GM18870 (cell line): ENCODE data around the gene ST3GAL5.

Experiments
- ATAC-seq: cut with Tn5 transposase; IDR thresholded peaks from one replicate; pipeline ENCODE4 v1.9.1; 2021; ENCODE audit warnings: moderate library complexity; ENCODE audit not compliant: unreplicated experiment

ST3GAL5 gene

DNA sequence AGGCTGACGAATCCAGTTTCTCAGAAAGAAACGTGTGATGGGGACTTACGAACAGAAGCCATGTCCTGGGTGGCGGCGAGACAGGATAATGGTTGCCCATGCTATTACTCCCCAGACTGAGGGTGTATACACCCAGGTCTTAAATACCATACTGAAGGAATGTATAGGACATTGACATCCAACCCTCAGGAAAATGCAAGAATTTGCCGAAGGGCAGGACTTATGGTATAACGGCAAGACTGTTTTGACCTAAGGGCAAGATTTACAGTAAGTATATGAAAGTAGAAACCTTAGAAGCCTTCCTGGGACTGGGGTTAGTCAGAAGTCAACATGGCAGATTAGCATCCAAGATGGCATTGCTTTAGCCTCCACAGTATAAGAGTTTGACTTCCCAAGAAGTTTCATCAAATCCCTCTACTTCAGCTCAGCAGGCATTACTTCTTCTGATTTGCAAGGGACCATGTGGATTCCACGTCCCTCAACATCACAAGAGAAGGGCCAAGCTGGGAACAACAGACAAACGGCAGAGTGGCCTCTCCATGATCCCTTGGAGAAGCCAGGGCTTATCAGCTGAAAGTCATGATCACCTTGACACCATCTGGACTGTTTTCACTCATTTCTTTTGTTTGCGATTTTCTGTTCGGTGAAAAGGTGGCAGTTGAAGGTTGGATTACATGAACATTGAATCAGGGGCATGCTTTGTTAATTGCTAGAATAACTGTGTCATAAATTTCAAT lies 21.1 kb downstream of the ST3GAL5 start:
- ATAC-seq, result no peak

DNA sequence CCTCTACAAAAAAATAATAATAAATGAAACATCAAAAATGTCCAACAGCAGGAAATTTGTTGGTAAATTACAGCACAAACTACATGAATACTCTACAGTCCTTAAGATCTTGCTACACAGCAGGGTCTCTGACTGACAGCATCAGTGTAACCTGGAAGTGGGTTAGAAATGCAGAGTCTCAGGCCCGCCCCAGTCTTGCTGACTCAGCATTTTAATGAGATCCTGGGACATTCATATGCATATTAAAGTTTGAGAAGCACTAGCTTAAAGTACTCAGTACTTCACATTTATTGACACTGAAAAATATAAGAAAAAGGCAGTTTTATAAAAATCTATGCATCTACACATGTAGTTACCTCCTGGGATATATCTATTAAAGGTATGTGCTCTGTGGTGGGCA lies 21.7 kb downstream of the ST3GAL5 start:
- no peak for ATAC-seq

- no peak for ATAC-seq
Measured at GRCh38 chr2:85866165-85866659, 22.6 kb downstream of the ST3GAL5 start.

DNA sequence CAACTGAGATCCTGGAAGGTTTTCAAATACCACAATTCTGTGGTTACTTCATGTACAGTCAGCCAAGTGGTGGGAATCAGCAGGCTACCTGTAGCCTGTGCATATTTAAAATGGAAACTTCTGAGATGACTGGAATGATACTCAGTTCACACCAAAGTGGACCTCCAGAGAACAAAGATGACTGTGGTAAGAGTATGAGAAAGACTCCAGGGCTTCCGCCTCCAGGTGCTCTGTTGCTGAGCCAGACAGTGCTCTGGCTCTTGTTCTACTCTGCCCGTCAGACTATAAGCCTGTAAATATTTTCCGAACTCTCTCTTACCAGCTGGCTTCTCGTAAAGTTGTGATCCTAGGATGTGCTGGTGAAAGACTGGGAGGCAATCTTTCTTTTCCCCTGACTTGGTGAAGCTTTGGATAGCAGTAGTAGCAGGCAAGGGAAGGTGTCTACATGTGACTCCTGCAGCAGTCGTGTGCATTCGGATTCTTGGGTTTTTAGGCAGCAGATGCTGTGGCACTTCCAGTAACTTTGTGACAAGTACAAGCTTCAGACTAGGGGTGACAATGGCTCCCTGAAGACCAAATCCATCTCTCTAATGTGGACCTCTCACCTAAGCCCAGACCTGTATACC lies 23.1 kb downstream of the ST3GAL5 start:
- ATAC-seq, result peak; percentile 71

- ATAC-seq, result no peak
Measured at GRCh38 chr2:85864654-85865053, 24.1 kb downstream of the ST3GAL5 start.

DNA sequence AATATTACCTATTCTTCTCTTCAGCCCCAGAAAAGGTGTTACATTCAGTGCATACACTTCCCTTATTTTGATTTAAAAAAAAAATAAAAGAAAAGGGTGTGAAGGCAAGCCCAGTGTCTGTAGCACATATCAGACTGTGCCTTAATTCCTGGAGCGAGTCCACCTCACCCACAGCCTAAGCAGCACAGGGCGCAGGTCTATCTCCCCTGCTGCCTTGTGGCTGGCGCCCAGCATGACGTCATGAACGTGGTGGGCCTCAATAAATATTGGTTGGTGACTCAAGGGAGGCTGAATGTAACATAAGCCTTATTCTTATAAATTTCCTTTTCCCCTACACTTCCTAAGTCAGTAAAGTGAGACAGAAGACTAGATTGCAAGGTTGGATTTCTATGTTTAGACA lies 26.4 kb downstream of the ST3GAL5 start:
- ATAC-seq, result no peak

- no peak for ATAC-seq
Measured at GRCh38 chr2:85861650-85862049, 27.1 kb downstream of the ST3GAL5 start.

DNA sequence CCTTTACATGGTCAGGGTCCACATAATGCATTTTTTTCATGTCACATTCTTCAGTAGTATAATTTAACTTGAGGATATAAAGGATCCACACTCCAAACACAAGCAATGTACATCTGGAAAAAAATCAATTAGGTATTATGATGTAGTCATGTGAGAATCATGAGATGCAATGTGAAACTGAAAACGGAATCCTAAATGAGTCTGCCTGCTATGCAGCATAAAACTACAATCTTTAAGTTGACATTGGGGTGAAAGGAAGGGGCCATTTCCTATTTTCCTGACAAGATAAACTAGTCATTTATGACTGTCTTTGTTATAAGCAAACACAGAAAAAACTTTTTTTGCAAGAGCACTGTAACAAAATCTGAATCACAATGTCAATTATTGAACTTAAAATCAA lies 27.6 kb downstream of the ST3GAL5 start:
- no peak for ATAC-seq

DNA sequence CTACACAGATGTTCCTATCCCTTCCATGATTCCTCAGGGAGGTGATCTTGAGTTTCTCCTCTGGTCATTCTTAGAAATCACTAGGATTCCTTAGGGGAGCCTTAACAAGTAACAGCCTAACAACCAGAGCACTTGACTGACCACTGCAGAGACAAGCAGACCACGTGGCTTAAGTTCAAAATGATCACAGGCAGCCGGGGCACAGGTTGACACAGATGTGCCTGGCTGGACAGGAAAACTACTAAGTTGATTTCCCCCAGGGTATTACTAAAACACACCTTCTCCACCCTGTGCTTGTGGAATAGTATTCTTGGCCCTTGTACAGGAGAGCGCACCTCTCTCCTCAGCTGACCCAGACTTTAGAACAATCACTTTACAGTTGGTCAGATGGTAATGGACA lies 29.9 kb downstream of the ST3GAL5 start:
- ATAC-seq, result no peak

GRCh38 chr2:85854897-85855296 lies 33.9 kb downstream of the ST3GAL5 start:
- no peak for ATAC-seq

DNA sequence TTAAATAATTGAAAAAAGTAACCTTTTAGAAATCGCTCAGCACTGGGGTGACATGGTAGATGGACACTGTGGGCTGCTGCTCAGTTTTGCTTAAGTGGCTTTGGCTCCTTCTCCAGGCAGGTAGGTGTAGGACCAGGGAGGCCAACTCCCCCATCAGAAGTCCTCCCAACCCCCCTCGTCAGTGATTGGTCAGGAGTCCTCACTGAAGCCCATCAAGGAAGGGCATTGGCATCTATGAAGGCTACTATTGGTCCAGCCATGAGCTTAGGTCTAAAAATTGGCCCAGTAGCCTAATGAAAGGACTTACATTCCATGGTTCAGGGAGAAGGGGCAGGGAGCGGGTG lies 34.7 kb downstream of the ST3GAL5 start:
- ATAC-seq, result no peak

DNA sequence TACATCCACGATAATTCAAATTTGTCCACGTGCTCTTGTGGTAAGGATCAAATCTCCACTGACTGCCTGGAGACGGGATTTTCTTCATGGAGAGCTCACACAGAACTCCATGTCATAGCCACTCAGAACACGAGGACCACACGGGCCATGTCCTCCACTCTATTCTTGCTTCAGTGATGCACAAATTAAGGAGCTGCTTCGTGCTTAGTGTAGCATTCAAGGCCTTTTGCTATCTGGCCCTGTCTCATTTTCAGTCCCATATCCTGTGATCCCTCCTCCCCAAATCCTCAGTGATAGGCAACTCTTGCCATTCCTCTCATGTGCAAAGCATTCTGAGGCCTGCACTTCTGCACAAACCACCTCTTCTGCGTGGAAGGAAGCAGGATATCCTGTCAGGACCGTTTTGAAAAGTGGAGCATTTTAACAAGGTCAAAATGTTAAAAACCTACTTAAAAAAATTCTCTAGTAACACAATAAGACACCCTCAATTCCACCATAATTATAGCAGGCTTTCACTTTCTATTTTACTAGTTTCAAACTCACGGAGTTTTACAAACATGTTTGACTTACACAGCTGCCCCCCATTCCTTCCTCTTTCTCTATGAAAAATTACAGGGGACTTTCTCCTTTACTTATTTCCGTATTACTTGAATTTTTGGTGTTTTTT lies 35.2 kb downstream of the ST3GAL5 start:
- peak; percentile 50 for ATAC-seq

- ATAC-seq, result peak; percentile 70
Measured at GRCh38 chr2:85852937-85853498, 35.8 kb downstream of the ST3GAL5 start.

DNA sequence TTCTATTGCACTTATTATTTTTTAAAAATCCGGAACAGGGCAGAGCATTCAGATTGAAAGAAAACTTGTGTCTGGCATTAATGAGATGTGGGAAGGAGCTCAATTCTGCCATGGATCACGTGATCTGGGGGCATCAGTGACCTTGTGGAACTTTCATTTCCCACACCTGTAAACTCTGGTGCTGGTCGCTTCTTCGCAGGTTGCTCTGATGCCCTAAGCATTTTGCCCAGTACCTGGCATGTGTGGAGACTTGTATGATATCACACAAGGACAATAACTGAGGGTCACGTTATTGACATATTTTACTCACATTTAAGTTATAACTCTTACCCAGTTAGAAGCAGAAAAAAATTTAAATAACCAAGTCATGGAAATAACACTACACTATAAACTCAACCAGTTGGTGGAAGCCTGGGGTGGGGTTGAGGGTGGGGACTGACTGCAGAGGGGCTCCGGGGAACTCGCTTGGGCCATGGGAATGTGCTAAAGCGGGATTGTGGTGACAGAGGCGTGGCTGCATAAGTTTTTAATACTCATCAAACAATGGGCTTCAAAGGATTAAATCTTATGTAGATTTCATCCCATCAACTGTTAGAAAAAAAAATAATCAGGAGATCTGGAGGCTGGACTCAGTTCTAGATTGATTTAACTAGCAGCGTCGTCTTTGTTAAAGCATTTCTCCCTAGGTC lies 36.5 kb downstream of the ST3GAL5 start:
- no peak for ATAC-seq

- ATAC-seq, result no peak
Measured at GRCh38 chr2:85851253-85852151, 37.3 kb downstream of the ST3GAL5 start.

DNA sequence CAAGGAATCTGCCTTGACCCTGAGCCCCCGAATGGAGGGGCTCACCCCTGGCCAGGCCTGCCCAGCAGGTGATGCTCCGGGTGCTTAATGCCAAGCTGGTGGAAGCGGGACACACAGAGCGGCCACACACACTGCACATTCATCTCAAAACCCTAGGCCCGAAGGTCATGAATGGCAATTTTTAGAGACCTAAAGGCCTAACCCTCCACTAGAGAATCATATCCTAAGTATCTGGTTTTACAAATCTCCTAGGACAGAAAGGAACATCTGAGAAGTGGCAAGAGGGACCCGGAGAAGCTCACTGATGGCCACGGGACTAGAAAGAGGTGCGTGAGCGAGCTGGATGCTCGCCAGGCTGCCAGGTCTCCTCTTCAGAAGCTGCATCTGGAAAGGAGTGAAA lies 38.3 kb downstream of the ST3GAL5 start:
- ATAC-seq, result no peak

- ATAC-seq, result no peak
Measured at GRCh38 chr2:85847051-85847588, 41.7 kb downstream of the ST3GAL5 start.

- ATAC-seq, result no peak
Measured at GRCh38 chr2:85846411-85846810, 42.4 kb downstream of the ST3GAL5 start.

DNA sequence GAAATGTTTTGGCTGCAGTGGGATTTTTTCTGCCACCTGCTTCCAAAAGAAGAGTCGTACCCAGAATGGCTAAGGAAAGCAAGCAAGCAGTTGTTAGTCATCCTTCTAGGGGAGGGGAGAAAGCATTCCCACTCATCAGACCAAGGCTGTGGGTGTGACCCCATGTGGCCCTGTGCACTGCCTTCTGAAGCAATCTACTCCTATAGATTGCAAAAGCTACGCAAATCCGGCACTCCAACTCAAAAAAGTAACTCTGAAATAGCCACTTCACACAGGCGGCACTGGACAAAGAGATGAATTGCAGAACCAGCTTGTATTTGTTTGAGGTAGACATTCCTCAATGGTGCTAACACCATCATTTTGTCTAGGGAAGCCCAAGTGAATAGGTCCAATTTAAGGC lies 44.3 kb downstream of the ST3GAL5 start:
- no peak for ATAC-seq

GRCh38 chr2:85843543-85843942 lies 45.2 kb downstream of the ST3GAL5 start:
- ATAC-seq, result no peak
